ACC112 (cell line): ENCODE data around the gene EPO.
A peak's percentile ranks its signal among the peaks of the same experiment; 100 is the strongest.

ENCODE experiments used
- H2AFZ ChIP-seq: fragments of 200-600 bp; sonication (generic); one replicate; pipeline ENCODE4 v1.6.0; 2017; ENCODE audit warnings: antibody characterized with exemption, low read length; ENCODE audit not compliant: unreplicated experiment
- H3K27ac ChIP-seq: fragments of 200-600 bp; sonication (generic); 2 replicates; pipeline ENCODE4 v1.5.1; 2014; ENCODE audit warnings: low read depth, mild to moderate bottlenecking, antibody characterized with exemption, low read length, moderate library complexity
- H3K27me3 ChIP-seq: fragments of 200-600 bp; sonication (generic); 2 replicates; pipeline ENCODE4 v1.6.1; 2014; ENCODE audit warnings: mild to moderate bottlenecking, antibody characterized with exemption, low read length, moderate library complexity, mixed read lengths; ENCODE audit not compliant: insufficient read depth
- H3K36me3 ChIP-seq: fragments of 200-600 bp; sonication (generic); 2 replicates; pipeline ENCODE4 v1.6.1; 2016; ENCODE audit warnings: mild to moderate bottlenecking, antibody characterized with exemption, low read length, moderate library complexity, mixed read lengths; ENCODE audit not compliant: insufficient read depth
- H3K4me1 ChIP-seq: fragments of 200-600 bp; sonication (generic); one replicate; pipeline ENCODE4 v1.6.1; 2016; ENCODE audit warnings: low read length, mixed read lengths; ENCODE audit not compliant: insufficient read depth, unreplicated experiment, control insufficient read depth
- H3K4me3 ChIP-seq: fragments of 200-600 bp; sonication (generic); 2 replicates; pipeline ENCODE4 v1.5.1; 2014; ENCODE audit warnings: mild to moderate bottlenecking, low read depth, low read length
- H3K79me2 ChIP-seq: fragments of 200-600 bp; sonication (generic); one replicate; pipeline ENCODE4 v1.6.0; 2016; ENCODE audit warnings: low read length; ENCODE audit not compliant: control insufficient read depth, unreplicated experiment, insufficient read depth

The EPO gene

DNA sequence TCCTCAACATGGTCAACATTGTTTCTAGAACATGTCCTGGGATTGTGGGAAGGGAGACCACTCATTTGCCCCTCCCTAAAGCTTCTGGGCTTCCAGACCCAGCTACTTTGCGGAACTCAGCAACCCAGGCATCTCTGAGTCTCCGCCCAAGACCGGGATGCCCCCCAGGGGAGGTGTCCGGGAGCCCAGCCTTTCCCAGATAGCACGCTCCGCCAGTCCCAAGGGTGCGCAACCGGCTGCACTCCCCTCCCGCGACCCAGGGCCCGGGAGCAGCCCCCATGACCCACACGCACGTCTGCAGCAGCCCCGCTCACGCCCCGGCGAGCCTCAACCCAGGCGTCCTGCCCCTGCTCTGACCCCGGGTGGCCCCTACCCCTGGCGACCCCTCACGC, at the start of gene EPO:
TSS of gene EPO (plus strand) at position 190 of the 392 bp plus-strand sequence. CDS start 513 bp downstream, outside the sequence.
- H3K27me3 ChIP-seq = peaks cover 29% of the 10 kb centered on the region
- no peaks in the 10 kb centered on the region for H3K4me1 ChIP-seq
- no peaks in the 10 kb centered on the region for H3K36me3 ChIP-seq
- H3K4me3 ChIP-seq = peak within 1 kb of the TSS; percentile 60
- H2AFZ ChIP-seq = no peak within 1 kb of the TSS
- no peak within 1 kb of the TSS for H3K27ac ChIP-seq
- no peaks in the 10 kb centered on the region for H3K79me2 ChIP-seq

DNA sequence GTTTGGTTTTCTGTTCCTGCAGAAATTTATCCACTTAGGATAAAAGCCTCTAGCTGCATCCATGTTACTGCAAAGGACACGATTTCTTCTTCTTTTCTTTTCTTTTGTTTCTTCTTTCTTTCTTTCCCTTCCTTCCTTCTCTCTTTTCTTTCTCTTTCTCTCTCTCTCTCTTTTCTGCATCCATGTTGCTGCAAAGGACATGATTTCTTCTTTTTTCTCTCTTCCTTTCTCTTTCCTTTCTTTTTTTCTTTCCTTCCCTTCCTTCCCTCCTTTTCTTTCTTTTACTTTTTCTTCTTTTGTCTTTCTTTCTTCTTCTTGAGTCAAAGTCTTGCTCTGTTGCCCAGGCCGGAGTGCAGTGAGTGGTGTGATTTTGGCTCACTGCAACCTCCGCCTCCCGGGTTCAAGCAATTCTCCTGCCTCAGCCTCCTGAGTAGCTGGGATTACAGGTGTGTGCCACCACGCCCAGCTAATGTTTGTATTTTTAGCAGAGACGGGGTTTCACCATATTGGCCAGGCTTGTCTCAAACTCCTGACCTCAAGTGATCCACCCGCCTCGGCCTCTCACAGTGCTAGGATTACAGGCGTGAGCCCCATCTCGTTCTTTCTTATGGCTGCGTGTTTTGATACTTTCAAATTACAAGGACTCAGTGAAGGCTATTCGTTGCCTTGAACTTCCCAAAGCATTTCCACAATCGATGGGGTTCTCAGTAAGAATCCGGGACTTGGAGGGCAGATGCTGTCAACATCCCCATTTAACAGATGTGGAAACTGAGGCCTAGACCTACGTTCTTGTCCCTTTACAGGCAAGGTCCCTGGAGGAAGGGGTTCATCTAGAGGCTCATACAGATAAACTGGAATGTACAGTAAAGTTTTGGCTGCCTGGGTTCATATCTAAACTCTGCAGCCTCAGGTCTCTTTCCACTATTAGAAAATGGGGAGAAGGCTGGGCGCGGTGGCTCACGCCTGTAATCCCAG, 48.6 kb upstream of the EPO start:
- no peak overlapping the region for H2AFZ ChIP-seq

DNA sequence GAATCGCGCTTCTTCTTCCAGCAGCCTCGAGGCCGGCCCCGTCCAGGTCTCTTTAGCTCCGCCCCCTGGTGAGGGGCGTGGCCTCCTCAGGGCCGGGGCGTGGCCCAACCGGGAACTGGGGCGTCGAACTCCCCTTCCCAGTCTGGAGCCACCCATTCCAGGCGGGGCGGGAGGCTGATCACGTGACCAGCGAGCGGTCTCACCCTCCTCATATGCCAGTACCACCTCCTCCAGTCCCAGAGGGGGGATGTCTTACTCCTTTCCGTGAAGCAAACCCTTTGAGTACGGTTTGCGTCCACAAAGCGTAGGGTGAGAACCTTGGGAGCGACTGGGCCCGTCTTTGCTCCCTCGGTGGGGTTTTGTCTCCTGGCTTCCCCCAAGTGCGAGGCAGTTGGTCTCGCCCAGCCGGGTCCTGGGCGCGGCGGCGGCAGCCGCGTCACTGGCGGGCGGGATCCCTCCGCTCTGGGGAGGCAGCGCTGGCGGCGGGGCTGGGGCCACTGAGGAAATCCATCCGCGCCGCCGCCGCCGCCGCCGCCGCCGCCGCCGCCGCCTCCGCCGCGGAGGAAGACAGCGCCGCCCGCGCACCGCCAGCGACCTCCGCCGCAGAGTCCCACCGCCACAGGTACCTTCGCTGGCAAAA, 46.8 kb upstream of the EPO start, which contains the start of gene GNB2:
TSS of gene GNB2 (plus strand) at position 439 of the 640 bp plus-strand sequence. CDS start 2,526 bp downstream, outside the sequence.
- peaks cover 3% of the 10 kb centered on the region for H3K4me1 ChIP-seq
- peak within 1 kb of the TSS; percentile 94 for H3K4me3 ChIP-seq
- H3K79me2 ChIP-seq = peaks cover 34% of the 10 kb centered on the region
- peak within 1 kb of the TSS; percentile 97 for H3K27ac ChIP-seq
- peak within 1 kb of the TSS; percentile 98 for H2AFZ ChIP-seq
- H3K36me3 ChIP-seq = no peaks in the 10 kb centered on the region; the same call in 1 of the 2 replicates
- no peaks in the 10 kb centered on the region for H3K27me3 ChIP-seq

More for the DNA sequence above, 48.6 kb upstream of the EPO start:
- Histone ChIP-seq H3K36me3 (no peaks in the 10 kb centered on the region), H3K4me3 (no peak overlapping the region), H3K4me1 (peaks cover 3% of the 10 kb centered on the region), H3K27ac (no peak overlapping the region), H3K27me3 (no peaks in the 10 kb centered on the region), H3K79me2 (peaks cover 28% of the 10 kb centered on the region)

DNA sequence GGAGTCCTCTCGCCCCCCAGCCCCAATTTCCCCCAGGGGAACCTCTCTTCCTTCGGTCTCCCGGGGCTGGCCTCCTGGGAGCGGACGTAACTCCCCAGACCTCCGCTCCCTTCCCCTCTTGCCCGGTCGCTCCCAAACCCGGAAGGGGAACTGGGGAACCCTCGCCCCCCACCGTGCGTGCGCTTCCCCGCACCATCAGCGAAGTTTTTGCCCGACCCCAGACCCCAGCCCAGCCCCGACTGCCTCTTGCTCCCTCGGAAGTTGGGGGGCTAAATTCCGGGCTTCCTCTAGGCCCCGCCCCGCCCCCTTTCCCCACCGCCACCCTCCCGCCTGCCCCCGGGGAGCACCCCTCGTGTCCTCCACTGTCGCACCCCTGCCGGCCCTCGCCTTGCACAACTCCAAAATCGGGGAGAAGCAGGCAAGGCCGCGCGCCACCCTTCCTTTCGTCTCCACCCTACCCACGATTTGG, 46.3 kb upstream of the EPO start:
- Histone ChIP-seq H2AFZ (peak overlapping the region; percentile 86), H3K4me1 (peaks cover 3% of the 10 kb centered on the region), H3K36me3 (no peaks in the 10 kb centered on the region; the same call in 1 of the 2 replicates)

DNA sequence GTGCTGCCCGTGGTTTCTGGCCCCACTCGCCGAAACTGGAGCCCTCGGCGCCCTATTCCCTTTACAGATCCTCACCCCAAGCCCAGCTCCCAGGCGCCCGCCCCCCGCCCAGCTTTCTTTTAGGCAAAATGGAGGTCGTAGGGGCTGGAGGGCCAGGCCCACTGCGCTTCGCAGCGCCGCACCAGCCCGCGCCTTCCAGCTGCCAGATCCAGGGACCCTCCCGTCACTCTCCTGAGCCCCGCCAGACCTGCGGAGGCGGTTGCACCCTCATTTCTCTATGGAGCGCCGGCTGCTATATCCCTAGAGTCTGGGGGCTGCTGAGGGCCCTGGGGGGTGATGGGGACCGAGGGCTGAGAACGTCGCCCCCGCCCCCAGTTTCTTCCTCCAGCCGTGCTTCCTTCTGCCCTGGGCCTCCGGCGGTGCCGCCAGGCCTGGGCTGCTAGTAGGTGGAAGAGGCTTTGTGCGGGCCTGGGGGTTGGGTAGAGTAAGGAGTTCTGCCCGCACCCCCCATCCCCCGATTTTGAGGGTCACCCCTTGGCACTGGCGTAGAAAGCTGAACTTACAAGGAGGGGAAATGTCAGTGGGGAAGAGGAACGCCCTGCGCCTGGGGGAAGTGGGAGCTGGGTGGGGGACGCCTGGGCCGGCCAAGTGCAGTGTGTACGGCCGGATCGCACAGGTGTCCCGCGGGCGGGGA, 45.7 kb upstream of the EPO start:
- peak overlapping the region; percentile 3; the same call in 1 of the 2 replicates for H3K27ac ChIP-seq
- no peaks in the 10 kb centered on the region for H3K27me3 ChIP-seq
- peaks cover 34% of the 10 kb centered on the region for H3K79me2 ChIP-seq
- H3K36me3 ChIP-seq = no peaks in the 10 kb centered on the region; the same call in 1 of the 2 replicates
- peak overlapping the region; percentile 94 for H3K4me3 ChIP-seq
- H2AFZ ChIP-seq = no peak overlapping the region
- H3K4me1 ChIP-seq = peaks cover 3% of the 10 kb centered on the region

More for the DNA sequence above, 46.3 kb upstream of the EPO start:
- Histone ChIP-seq H3K79me2 (peaks cover 34% of the 10 kb centered on the region), H3K27me3 (no peaks in the 10 kb centered on the region), H3K4me3 (peak overlapping the region; percentile 94), H3K27ac (peak overlapping the region; percentile 48)

DNA sequence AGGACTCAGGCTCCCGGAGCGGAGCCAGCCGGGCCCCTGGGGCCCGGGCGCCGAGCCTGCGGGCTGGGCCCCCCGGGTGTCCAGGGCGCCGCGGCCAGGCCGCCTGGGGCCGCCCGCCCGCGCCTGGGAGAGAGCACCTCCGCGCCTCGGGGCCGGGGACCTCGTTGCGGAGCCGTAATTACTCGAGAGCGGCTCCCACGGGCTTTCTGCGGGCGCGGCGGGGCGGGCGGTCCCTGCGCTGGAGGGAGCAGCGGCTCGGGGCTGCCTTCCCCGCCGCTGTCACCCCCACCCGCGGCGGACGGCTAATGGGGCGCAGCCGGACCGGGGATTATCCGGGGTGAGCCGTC, 45.2 kb upstream of the EPO start:
- Histone ChIP-seq H3K79me2 (peaks cover 34% of the 10 kb centered on the region), H3K4me3 (peak overlapping the region; percentile 94), H3K36me3 (no peaks in the 10 kb centered on the region; the same call in 1 of the 2 replicates), H2AFZ (no peak overlapping the region), H3K4me1 (peaks cover 4% of the 10 kb centered on the region), H3K27ac (0 out of 2 replicates have a peak overlapping the region, but pooled peaks have one; percentile 35), H3K27me3 (no peaks in the 10 kb centered on the region)

DNA sequence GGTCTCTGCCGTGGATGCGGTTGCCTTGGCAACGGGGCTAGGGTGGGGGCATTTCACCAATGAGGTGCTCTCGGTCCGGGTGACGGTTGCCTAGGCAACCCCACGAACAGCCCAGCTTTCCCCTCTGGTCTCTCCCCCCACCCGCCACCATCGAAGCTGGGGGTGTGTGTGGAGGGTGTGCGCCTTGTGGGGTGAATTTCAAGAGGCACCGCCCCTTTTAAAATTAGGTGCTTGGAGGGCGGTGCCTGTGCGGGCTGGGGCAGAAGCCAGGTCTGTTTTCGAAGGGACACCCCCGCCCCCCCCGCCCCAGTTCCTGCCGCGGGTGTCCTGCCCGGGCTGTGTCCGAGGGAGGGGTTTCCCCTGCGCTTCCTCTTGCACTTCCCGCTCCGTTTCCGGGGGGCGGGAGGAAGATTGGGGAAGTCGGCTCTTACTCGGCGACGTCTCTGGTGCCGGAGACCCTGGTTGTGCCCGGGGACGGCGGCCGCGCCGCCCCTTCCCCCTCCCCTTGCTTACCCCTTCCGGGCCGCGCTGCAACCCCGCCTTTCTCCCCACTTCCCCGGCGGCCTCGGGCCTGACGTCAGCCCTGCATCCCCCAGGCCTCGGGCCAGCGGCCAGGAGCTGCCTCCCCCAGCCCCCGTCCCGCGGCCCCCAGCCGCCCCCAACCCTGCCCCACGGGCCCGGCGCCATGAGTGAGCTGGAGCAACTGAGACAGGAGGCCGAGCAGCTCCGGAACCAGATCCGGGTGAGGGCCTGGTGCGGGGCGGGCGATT, 44.5 kb upstream of the EPO start:
- Histone ChIP-seq H3K27me3 (no peaks in the 10 kb centered on the region), H3K79me2 (peaks cover 34% of the 10 kb centered on the region), H3K4me1 (peaks cover 11% of the 10 kb centered on the region), H2AFZ (no peak overlapping the region), H3K4me3 (peak overlapping the region; percentile 94), H3K36me3 (no peaks in the 10 kb centered on the region; the same call in 1 of the 2 replicates), H3K27ac (peak overlapping the region; percentile 35)

DNA sequence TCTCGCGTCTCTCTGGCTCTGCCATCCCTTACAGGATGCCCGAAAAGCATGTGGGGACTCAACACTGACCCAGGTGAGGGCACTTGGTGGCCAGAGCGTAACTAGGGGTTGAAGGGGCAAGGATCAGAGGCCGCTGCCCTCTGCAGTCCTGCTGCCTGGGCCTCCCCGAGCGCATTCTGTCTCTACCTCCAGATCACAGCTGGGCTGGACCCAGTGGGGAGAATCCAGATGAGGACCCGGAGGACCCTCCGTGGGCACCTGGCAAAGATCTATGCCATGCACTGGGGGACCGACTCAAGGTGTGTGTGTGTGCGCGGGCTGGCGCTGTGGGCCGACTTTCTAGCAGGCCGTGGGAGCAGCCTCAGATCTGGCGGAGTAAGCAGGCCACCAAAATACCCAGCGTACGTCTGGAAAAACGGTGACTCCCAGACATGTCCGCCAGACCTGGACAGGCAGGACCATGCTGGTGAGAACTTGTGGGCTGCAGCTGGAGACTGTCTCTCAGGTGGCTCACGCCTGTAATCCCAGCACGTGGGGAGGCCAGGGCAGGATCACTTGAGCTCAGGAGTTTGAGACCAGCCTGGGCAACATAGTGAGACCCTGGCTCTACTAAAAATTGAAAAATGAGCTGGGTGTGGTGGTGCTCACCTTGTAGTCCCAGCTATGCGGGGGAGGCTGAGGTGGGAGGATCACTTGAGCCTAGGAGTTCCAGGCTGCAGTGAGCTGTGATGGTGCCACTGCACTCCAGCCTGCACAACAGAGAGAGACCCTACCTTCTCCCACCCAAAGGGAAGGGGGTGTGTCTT, 43.6 kb upstream of the EPO start:
- no peak overlapping the region for H2AFZ ChIP-seq
- H3K79me2 ChIP-seq = peaks cover 34% of the 10 kb centered on the region
- peak overlapping the region; percentile 94 for H3K4me3 ChIP-seq
- H3K27ac ChIP-seq = peak overlapping the region; percentile 35; the same call in 1 of the 2 replicates
- no peaks in the 10 kb centered on the region for H3K27me3 ChIP-seq
- peaks cover 13% of the 10 kb centered on the region for H3K4me1 ChIP-seq
- H3K36me3 ChIP-seq = peaks cover under 1% of the 10 kb centered on the region; the same call in 1 of the 2 replicates
